ENCODE data around the gene BABAM2. TPM values are rescaled to one million over a fixed set of nuclear protein-coding genes. Genes with fewer than 3 reads are reported as not detected.

The BABAM2 gene
- total RNA-seq, 1 experiment from 2014 or later, result 27.1 TPM

DNA sequence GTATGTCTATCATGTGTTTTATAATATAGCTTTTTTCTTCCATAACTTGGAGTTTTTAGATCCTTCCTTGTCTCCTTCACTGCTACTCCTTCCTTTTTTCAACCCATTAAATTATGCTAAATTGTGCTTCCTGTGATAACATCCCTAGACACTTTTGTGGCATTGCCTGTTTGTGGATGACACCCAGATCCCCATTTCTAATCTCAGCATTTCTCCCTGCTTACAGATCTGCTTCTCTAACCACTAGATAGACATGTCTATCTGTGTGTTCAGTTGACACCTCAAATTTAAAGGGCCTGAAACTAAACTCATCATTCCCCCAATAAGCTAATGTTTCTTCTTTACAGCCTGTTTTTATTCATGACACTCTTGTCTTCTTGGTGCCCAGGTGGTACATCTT is 244.8 kb downstream of the BABAM2 start:
- Histone ChIP-seq H2BK15ac (ENCODE audit: low read depth, low read length) (no peak overlapping the region), H3K4ac (ENCODE audit: low read depth, low read length) (no peak overlapping the region), H4K91ac (ENCODE audit: insufficient read length, low read depth, low read length) (no peak overlapping the region), H3K14ac (ENCODE audit: insufficient read depth, low read length) (no peak overlapping the region), H3K9me3 (ENCODE audit: control insufficient read depth, low read depth, low read length) (no peaks in the 10 kb centered on the region), H4K5ac (ENCODE audit: insufficient read length, low read depth, low read length) (no peak overlapping the region), H4K20me1 (ENCODE audit: control insufficient read depth, insufficient read depth, insufficient read length) (no peaks in the 10 kb centered on the region), H2BK12ac (ENCODE audit: insufficient read length, low read depth, low read length) (no peak overlapping the region), H2BK120ac (ENCODE audit: low read depth, low read length, poor library complexity, severe bottlenecking) (no peak overlapping the region), H2AFZ (ENCODE audit: low read length) (no peak overlapping the region), H3T11ph (ENCODE audit: low read length) (no peak overlapping the region), H3K4me2 (ENCODE audit: insufficient read depth, insufficient read length, low read length) (no peak overlapping the region), H3K79me1 (ENCODE audit: insufficient read depth, low read depth, low read length, poor library complexity, severe bottlenecking) (no peaks in the 10 kb centered on the region), H2AK5ac (ENCODE audit: insufficient read length, low read length) (no peak overlapping the region), H3K9ac (ENCODE audit: extremely low read depth, insufficient read length, low read length) (no peak overlapping the region), H3K27me3 (ENCODE audit: insufficient read depth, low read length) (no peaks in the 10 kb centered on the region), H3K4me1 (ENCODE audit: insufficient read depth, low read length) (no peaks in the 10 kb centered on the region), H3K23ac (ENCODE audit: insufficient read length, low read depth, low read length) (no peak overlapping the region), H3K23me2 (ENCODE audit: insufficient read length, low read depth, low read length, poor library complexity, severe bottlenecking) (no peaks in the 10 kb centered on the region), H3K27ac (ENCODE audit: insufficient read length, low read depth, low read length) (no peak overlapping the region), H3K79me2 (ENCODE audit: insufficient read depth, low read length) (no peaks in the 10 kb centered on the region), H4K8ac (replicated peaks; ENCODE audit: insufficient read length, low read depth, low read length) (no peak overlapping the region), H2BK5ac (ENCODE audit: insufficient read length, low read length) (no peak overlapping the region), H3K56ac (ENCODE audit: insufficient read length, low read depth, low read length) (no peak overlapping the region), H2BK20ac (ENCODE audit: low read depth, low read length, poor library complexity, severe bottlenecking) (no peak overlapping the region), H3K18ac (ENCODE audit: insufficient read length, low read depth, low read length) (no peak overlapping the region)
- Mint-ChIP-seq H3K9me3 (no peaks in the 10 kb centered on the region), H3K36me3 (ENCODE audit: insufficient read depth in 1 of 3, low read depth in 3 of 3) (peaks cover 0 to 5% (median 0%) of the 10 kb centered on the region in 3 experiments; a peak in 2 of 7 replicates), H3K27ac (no peak overlapping the region), H3K4me3 (no peak overlapping the region), H3K27me3 (ENCODE audit: low read depth) (no peaks in the 10 kb centered on the region), H3K4me1 (no peaks in the 10 kb centered on the region)
- DNase-seq, result no peak
- TF ChIP-seq CTCF (conservative IDR thresholded peaks at IDR 0.05), result no peak

All from H9 (cell line).